H54 (cell line): ENCODE results near the gene CELA2B.

Experiments used
- DNase-seq: peaks from one replicate; pipeline ENCODE4 v3.0.0; 2011; ENCODE audit warnings: low spot score, mixed read lengths; ENCODE audit not compliant: insufficient read length
- FAIRE-seq: peaks from 3 replicates; lab custom pipeline; 2011; peaks lifted over from hg19 to GRCh38; lab: Jason Lieb, UNC
- POLR2A ChIP-seq: IDR thresholded peaks from 2 replicates; pipeline ENCODE4 v1.6.1; 2011; ENCODE audit warnings: low read depth, mild to moderate bottlenecking, low read length

The CELA2B gene

DNA sequence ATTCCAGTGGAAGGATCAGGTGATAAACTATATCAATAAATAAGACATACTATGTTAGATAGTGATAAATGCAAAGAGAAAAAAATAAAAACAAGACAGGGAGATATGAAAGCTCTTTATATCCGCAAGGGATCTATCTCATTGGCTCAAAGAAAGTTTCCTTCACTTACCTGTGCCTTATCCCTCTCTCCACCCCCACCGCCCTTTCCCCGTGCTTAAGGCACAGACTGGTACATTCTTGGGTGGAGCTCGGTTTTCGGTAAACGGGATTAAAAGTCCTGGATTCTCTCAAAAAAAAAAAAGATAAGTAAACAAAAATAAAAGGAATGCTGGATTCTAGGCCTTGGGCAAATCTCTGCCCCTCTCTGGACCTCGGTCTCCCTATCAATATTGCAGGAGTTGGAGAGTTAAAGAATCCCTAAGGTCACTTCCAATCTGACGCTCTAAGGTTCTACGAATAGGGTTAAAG lies 50.2 kb downstream of the CELA2B start:
- FAIRE-seq (no peak), DNase-seq (no peak)
- no peak for TF ChIP-seq POLR2A

DNA sequence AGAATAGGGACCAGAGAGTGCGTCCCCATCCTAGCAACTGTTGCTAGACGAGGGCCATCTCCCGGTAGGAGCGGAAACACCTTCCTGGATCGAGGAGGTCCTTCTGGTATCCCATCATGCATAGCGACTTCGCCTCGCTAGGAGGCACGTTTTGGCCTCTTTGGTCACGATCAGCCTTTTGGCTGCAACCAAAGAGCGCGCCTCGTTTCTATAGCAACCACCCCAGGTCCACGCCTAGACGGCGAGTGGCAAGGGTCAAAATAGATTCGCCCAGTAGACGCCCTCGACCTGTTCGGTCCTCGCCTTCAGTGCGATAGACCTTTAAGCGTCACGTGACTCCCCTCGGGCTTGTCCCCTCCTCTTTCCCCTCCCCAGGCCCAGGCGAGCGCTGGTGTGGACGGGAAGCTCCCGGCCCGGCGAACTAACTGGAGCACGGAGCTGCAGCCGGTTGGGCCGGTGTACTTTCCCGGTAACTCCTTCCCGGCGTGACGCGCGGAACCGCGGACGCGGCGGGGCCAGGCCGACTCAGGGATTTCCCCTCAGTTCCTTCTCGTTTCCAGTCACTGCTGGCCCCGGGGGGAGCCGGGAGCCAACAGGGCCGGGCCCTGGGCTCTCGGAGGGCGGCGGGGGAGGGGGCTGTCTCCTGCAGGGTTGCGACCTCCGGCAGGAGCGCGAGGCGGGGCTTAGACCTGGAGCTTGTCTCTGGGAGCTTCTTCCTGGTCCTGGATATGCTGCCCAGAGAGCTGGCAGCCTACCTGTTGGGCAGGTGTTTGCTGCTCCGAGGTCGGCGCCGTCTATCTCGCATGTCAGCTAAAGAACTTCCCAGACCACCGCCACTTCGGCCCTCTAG lies 50.8 kb downstream of the CELA2B start, which contains the start of gene DNAJC16:
Gene DNAJC16, plus strand, starts transcription at position 359 of the 850 bp plus-strand sequence. CDS start 2,258 bp downstream, outside the sequence.
- DNase-seq (peak; percentile 59), FAIRE-seq (peak; percentile 100)
- peak; percentile 64 for TF ChIP-seq POLR2A

DNA sequence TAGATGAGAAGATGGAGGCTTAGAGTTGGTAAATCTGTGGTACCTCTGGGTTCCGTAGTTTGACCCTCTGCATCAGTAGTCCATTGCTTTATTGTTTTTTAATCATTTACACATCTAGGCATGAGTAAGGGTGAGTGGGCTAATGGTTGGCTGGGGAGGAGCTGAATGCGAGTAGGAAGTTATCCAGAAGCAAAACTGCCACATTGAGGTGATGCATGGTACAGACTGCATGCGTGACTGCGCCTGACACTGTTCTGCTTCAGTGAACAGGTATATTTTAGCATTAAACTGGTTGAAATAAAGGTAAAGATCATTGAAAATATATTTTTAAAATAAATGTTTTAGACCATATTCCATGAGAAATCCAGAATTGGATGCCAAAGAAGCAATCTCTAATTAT lies 55.1 kb downstream of the CELA2B start:
- FAIRE-seq: no peak
- DNase-seq: no peak
- TF ChIP-seq POLR2A: no peak

DNA sequence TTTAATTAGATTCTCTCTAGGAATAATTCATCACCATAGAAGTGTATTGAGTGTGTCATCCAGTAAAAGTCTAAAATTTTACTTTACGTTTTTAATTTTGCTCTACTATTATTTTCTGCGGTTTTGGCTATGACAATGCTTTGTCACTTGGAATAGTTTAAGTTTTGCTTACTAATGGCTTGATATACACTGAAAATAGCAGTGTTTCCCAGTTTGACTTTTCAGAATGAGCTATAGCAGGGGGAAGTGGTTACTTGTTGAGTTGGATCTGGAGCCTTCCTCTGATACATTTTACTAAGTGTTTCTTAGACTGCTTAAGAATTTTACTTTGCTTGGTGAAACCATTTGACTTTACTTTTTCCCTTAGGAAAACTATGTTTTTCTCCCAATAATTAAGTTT lies 55.8 kb downstream of the CELA2B start:
- no peak for DNase-seq
- no peak for FAIRE-seq
- no peak for TF ChIP-seq POLR2A

DNA sequence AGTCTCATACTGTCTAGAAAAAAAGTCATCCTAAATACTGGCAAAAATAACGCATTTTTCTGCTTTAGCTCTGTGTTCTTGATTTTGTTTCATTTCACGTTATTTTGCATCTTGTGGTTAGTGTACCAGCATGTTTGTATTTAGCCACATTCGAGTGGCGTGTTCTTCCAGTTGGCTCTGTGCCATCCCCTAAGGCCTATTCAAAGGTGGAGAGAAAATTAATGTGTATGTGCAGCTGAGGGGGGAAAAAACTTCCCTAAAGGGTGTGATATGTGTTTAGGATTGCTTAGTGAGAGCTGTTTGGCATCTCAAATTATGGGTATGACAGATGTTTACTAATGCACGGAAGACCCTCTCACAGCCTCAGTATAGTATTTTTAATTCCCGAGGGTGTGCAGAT lies 62.9 kb downstream of the CELA2B start:
- no peak for DNase-seq
- FAIRE-seq: no peak
- TF ChIP-seq POLR2A: no peak

- TF ChIP-seq POLR2A: no peak
- FAIRE-seq: no peak
- DNase-seq: no peak
Measured at GRCh38 chr1:15540186-15540585, 64.3 kb downstream of the CELA2B start.
